ENCODE data around the gene CROCC2. TPM values are rescaled to one million over a fixed set of nuclear protein-coding genes. Genes with fewer than 3 reads are reported as not detected.

The CROCC2 gene
- total RNA-seq, 1 donor from 2014 or later = not detected

DNA sequence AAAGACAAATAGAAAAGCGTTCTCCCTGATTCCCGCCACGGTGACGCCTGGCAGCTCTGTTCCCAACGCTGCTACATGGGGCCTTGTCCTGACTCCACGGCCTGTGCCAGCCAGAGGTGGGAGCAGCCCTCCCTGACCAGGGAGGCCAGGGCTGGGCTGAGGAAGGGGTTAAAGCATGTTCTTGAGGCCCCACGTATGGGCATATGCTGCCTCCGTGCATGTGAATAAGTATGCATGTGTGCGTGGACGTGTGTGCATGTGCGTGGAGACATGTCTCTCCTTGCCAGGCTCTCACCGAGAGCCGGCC is 90.7 kb downstream of the CROCC2 start:
- Histone ChIP-seq H3K4me3 (ENCODE audit: low read depth, low read length) (no peak overlapping the region), H3K27me3 (ENCODE audit: control insufficient read depth, insufficient read depth, low read length) (no peaks in the 10 kb centered on the region), H3K36me3 (ENCODE audit: control insufficient read depth, insufficient read depth, low read length) (no peaks in the 10 kb centered on the region)
- no peak for DNase-seq (ENCODE audit: low read depth)
- TF ChIP-seq, protein P1, sequence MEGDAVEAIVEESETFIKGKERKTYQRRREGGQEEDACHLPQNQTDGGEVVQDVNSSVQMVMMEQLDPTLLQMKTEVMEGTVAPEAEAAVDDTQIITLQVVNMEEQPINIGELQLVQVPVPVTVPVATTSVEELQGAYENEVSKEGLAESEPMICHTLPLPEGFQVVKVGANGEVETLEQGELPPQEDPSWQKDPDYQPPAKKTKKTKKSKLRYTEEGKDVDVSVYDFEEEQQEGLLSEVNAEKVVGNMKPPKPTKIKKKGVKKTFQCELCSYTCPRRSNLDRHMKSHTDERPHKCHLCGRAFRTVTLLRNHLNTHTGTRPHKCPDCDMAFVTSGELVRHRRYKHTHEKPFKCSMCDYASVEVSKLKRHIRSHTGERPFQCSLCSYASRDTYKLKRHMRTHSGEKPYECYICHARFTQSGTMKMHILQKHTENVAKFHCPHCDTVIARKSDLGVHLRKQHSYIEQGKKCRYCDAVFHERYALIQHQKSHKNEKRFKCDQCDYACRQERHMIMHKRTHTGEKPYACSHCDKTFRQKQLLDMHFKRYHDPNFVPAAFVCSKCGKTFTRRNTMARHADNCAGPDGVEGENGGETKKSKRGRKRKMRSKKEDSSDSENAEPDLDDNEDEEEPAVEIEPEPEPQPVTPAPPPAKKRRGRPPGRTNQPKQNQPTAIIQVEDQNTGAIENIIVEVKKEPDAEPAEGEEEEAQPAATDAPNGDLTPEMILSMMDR (IDR thresholded peaks at IDR 0.05; ENCODE audit: insufficient read depth, low read length, poor library complexity, severe bottlenecking) = no peak

DNA sequence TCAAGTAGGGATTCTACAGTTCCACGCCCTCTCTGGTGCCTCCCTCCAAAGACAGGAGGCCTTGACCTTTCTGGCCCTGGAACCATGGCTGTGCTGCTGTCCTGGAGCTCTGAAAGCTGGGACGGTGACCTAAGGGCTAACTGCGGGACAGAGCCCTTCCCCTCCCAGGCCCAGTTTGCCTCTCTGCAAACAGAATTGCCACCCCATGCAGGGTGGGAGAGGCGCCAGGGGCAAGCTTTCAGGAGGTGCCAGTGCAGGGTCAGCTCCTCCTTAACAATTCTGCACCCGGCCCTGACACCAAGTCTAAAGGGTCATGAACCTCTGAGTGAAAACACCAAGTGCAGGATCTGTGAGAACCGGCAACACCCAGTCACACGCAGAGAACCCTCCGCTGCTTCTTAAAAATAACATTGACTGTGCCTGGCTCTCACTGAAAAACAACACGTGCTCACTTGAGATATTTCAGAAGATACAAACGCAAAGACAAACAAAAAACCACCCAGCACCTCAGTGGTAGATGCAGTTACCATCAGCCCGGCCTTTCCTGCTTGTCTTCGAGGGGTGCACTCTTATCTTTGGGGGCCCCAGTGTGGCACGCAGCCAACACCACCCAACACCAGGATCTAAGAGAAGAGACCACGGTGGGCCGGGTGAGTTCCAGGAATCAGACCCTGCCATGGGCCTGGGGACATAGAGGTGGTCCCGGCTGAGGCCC is 91.2 kb downstream of the CROCC2 start:
- no peak overlapping the region for H3K4me3 ChIP-seq (ENCODE audit: low read depth, low read length)
- TF ChIP-seq, protein P1 (IDR thresholded peaks at IDR 0.05; ENCODE audit: insufficient read depth, low read length, poor library complexity, severe bottlenecking) = no peak
- H3K27me3 ChIP-seq (ENCODE audit: control insufficient read depth, insufficient read depth, low read length) = no peaks in the 10 kb centered on the region
- DNase-seq (ENCODE audit: low read depth) = no peak
- H3K36me3 ChIP-seq (ENCODE audit: control insufficient read depth, insufficient read depth, low read length) = no peaks in the 10 kb centered on the region

DNA sequence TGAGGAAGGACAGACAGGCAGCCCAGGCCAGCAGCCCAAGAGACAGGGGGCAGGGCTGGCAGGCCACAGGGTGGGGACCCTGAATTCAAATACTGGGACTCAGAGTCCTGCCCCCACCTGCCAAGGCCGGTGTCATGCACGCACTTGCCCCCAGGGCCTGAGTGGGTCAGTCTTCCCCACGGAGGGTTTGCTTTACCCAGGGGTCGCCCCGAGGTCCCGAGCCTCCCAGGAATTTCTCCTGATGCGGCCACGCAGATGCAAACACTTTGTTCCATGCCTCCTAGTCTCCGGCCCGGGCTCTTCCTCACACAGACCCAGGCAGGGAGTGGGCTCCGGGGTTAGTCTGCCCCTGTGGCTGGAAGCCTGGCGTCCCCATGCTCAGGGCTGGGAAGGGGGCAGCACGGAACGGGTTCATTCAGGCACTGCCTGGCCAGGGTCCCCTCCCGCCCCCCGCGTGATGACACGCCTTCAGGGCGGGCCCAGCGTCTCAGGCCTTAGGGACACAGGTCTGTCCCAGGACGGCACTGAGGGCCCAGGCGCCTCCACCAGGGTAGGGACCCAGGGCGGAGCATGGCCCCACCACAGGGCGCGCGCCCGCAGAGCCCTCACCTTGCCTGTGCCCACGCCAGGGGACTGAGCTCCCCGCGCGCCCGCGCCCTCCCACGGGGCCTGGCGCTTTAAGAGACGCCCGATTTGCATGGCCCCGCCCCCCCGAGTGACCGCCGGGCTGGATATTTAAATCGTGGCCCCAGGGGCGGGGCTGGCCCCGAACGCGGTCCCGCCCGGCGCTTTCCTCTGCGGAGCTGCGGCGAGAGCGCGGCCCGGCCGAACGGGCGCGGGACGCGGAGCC is 91.9 kb downstream of the CROCC2 start, which contains the start of gene SNED1:
Gene SNED1 (plus strand): TSS at position 763 of the 850 bp plus-strand sequence. CDS start 220 bp downstream, outside the sequence.
- no peak for DNase-seq (ENCODE audit: low read depth)
- H3K4me3 ChIP-seq (ENCODE audit: low read depth, low read length) = peak within 1 kb of the TSS; percentile 50
- TF ChIP-seq, protein P1 (IDR thresholded peaks at IDR 0.05; ENCODE audit: insufficient read depth, low read length, poor library complexity, severe bottlenecking) = no peak
- no peaks in the 10 kb centered on the region for H3K27me3 ChIP-seq (ENCODE audit: control insufficient read depth, insufficient read depth, low read length)
- no peaks in the 10 kb centered on the region for H3K36me3 ChIP-seq (ENCODE audit: control insufficient read depth, insufficient read depth, low read length)

DNA sequence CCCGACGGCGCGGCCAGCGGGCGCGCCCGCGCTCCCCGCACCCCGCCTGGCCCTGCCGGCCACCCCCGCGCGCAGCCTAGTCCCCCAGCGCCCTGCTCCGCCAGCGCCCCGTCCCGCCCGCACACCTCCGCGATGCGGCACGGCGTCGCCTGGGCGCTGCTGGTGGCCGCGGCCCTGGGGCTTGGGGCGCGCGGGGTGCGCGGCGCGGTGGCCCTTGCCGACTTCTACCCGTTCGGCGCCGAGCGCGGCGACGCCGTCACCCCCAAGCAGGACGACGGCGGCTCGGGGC is 92.5 kb downstream of the CROCC2 start:
- TF ChIP-seq, protein P1 (IDR thresholded peaks at IDR 0.05; ENCODE audit: insufficient read depth, low read length, poor library complexity, severe bottlenecking) = no peak

DNA sequence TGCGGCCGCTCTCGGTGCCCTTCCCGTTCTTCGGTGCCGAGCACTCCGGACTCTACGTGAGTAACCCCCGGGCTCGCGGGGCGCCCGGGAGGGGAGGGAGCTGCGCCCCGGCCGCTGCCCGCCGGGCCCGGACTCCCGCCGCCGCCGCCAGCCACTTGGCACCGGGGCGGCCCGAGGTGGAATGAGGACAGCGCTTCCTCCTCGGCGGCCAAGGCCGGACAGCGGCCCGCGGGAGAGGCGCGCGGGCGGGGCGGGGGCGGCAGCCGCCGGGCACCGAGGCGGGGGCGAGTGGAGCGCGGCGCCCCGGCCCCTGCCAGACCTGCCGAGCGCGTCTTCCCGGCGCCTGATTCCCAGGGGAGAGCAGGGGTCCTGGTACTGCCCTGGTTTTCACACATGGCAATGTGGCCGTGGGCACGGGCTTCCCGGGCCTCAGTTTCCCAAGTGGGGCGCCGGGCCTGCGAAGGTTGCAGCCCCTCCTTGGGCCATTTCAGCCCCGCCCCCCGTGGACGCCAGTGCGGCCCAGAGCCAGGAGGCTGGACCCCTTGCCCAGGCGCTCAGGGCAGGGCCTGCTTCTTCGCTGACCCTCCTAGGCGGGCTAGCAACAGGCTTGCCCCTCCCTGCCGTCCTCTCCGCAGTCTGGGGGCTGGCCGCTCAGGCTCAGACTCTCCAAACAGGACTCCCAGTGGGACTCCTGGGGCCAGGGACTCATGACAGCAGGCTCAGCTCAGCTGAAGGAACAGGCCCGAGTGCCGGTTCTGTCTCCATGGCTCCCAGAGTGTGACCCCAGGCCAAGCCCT is 93.1 kb downstream of the CROCC2 start:
- peak overlapping the region; percentile 50 for H3K4me3 ChIP-seq (ENCODE audit: low read depth, low read length)
- TF ChIP-seq, protein P1 (IDR thresholded peaks at IDR 0.05; ENCODE audit: insufficient read depth, low read length, poor library complexity, severe bottlenecking) = no peak
- no peak for DNase-seq (ENCODE audit: low read depth)
- no peaks in the 10 kb centered on the region for H3K27me3 ChIP-seq (ENCODE audit: control insufficient read depth, insufficient read depth, low read length)
- H3K36me3 ChIP-seq (ENCODE audit: control insufficient read depth, insufficient read depth, low read length) = no peaks in the 10 kb centered on the region

More for the DNA sequence above, 92.5 kb downstream of the CROCC2 start:
- no peaks in the 10 kb centered on the region for H3K27me3 ChIP-seq (ENCODE audit: control insufficient read depth, insufficient read depth, low read length)
- H3K4me3 ChIP-seq (ENCODE audit: low read depth, low read length) = peak overlapping the region; percentile 50
- no peak for DNase-seq (ENCODE audit: low read depth)
- H3K36me3 ChIP-seq (ENCODE audit: control insufficient read depth, insufficient read depth, low read length) = no peaks in the 10 kb centered on the region
